Thymus (tissue), 11 donors: ENCODE results near the gene RERE. TPM values are rescaled to one million over a fixed set of nuclear protein-coding genes. Genes with fewer than 3 reads are reported as not detected.

Source experiments
- DNase-seq, 9 donors: peaks; one replicate each; pipeline ENCODE4 v3.0.0-alpha.2; 2013; ENCODE audit warnings: low spot score in 9 of 9, low read depth in 6 of 9, missing footprints in 1 of 9
- H3K27ac ChIP-seq, 2 donors: one replicate each; pipeline ENCODE4 v1.5.1; 2013; ENCODE audit warnings: control low read depth in 1 of 2, low read depth in 1 of 2, low read length in 1 of 2, mild to moderate bottlenecking in 1 of 2, moderate library complexity in 1 of 2
- H3K27me3 ChIP-seq, 2 donors: one replicate each; pipeline ENCODE4 v1.5.1; 2013; ENCODE audit warnings: low read length in 1 of 2; ENCODE audit not compliant: control insufficient read depth in 2 of 2, insufficient read depth in 1 of 2
- H3K36me3 ChIP-seq, 2 donors: one replicate each; pipeline ENCODE4 v1.5.1; 2013; ENCODE audit warnings: low read length in 1 of 2, mild to moderate bottlenecking in 1 of 2, moderate library complexity in 1 of 2; ENCODE audit not compliant: control insufficient read depth in 2 of 2, insufficient read depth in 2 of 2
- H3K4me1 ChIP-seq, 2 donors: one replicate each; pipeline ENCODE4 v1.5.1; 2013; ENCODE audit warnings: low read length in 2 of 2; ENCODE audit not compliant: control insufficient read depth in 2 of 2, insufficient read depth in 2 of 2
- H3K4me3 ChIP-seq, 2 donors: one replicate each; pipeline ENCODE4 v1.5.1; 2013; ENCODE audit warnings: low read length in 2 of 2, control low read depth in 1 of 2, mild to moderate bottlenecking in 1 of 2
- H3K9me3 ChIP-seq, 2 donors: one replicate each; pipeline ENCODE4 v1.5.1; 2013; ENCODE audit warnings: low read length in 1 of 2, mild to moderate bottlenecking in 1 of 2; ENCODE audit not compliant: control insufficient read depth in 2 of 2, insufficient read depth in 1 of 2
- WGBS: extraction: QIAGEN DNeasy Blood & Tissue Kit; methylation state at CpG from one replicate; pipeline ENCODE4 v1.1.7; 2013; 5-methylcytosine and 5-hydroxymethylcytosine counted together
- polyA plus RNA-seq: library from polyadenylated mRNA; stranded (reverse); fragments of 200-250 nt; gene quantifications from one replicate; pipeline ENCODE4 v1.2.3, GENCODE V29; 2013
- total RNA-seq: library from RNA; stranded (reverse); fragments of 120-200 nt; gene quantifications from one replicate; pipeline ENCODE4 v1.2.4, GENCODE V29; 2013
- donor health status: healthy.

Gene RERE
- total and polyA plus RNA-seq, 2 donors: 22.9 to 37.7 TPM

GRCh38 chr1:8404460-8405370, 412.7 kb downstream of the RERE start:
- Histone ChIP-seq H3K27me3 (no peaks in the 10 kb centered on the region), H3K27ac (peak overlapping the region in 1 of 2 donors; percentile 18), H3K9me3 (no peaks in the 10 kb centered on the region), H3K4me1 (peaks cover 5 to 23% of the 10 kb centered on the region in 2 donors), H3K36me3 (peaks cover 7 to 21% of the 10 kb centered on the region in 2 donors), H3K4me3 (no peak overlapping the region)
- no peak for DNase-seq
- 95% methylated on average over 10 of the region's 10 CpGs for WGBS

DNA sequence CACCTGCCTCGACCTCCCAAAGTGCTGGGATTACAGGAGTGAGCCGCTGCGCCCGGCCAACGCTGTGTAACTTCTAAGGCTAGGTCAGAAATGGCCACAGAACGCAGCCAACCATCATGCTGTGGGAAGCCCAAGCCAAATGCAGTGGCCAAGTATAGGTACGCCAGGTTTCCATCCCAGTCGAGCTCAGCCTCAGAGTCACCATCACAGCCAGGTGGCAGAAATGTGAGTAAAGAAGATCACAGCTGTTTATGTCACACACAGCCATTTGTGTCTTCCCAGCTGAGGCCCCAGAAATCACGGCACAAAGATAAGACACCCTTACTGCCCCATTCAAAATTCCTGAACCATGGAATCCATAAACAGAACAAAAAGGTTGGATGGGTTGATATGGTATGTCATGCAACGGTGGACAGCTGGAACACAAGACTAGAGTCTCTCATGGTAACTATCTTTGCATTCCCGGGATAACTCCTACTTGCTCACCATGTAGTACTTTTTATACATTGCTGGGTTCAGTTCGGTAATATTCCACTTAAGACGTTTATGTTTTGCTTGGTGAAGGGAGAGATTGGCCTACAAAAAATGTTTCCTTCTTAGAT, 415.2 kb downstream of the RERE start:
- Histone ChIP-seq H3K27me3 (no peaks in the 10 kb centered on the region), H3K27ac (no peak overlapping the region), H3K36me3 (peaks cover 7 to 14% of the 10 kb centered on the region in 2 donors), H3K4me3 (no peak overlapping the region), H3K4me1 (peaks cover 7 to 9% of the 10 kb centered on the region in 2 donors), H3K9me3 (no peaks in the 10 kb centered on the region)
- WGBS: 96% methylated on average over 13 of the region's 13 CpGs
- no peak for DNase-seq

- peaks cover 5 to 7% of the 10 kb centered on the region in 2 donors for H3K36me3 ChIP-seq
- peaks cover 21 to 33% of the 10 kb centered on the region in 2 donors for H3K4me1 ChIP-seq
- DNase-seq: no peak
- H3K27ac ChIP-seq: no peak overlapping the region
- no peaks in the 10 kb centered on the region for H3K9me3 ChIP-seq
- 96% methylated on average over 5 of the region's 5 CpGs for WGBS
- H3K4me3 ChIP-seq: no peak overlapping the region
- no peaks in the 10 kb centered on the region for H3K27me3 ChIP-seq
These were observed 418.8 kb downstream of the RERE start for GRCh38 chr1:8398677-8399076.

- DNase-seq: no peak
- H3K27me3 ChIP-seq: no peaks in the 10 kb centered on the region
- no peak overlapping the region for H3K4me3 ChIP-seq
- H3K9me3 ChIP-seq: no peaks in the 10 kb centered on the region
- WGBS: over 99% methylated on average over 2 of the region's 2 CpGs
- H3K36me3 ChIP-seq: peaks cover 5 to 7% of the 10 kb centered on the region in 2 donors
- H3K27ac ChIP-seq: no peak overlapping the region
- H3K4me1 ChIP-seq: peaks cover 21 to 33% of the 10 kb centered on the region in 2 donors
These were observed 419.4 kb downstream of the RERE start for GRCh38 chr1:8398086-8398485.

DNA sequence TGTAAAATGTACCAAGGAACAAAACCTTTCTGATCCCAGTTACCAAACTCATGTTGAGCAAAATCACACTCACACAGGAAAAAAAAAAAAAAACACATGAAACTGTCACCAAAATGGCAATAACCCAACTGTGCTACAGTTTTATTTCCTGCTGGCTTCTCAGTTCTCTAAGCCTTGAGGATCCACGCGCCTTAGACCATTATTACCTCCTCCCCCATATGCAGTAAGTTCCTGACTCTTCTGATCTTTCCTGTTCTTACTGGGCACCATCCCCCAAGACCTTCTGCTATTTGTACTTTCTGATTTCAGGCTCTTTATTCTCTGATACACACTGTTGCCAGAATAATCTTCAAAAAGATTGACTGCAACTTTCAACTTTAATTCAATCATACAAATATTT, 419.9 kb downstream of the RERE start:
- peaks cover 5 to 7% of the 10 kb centered on the region in 2 donors for H3K36me3 ChIP-seq
- H3K4me3 ChIP-seq: no peak overlapping the region
- WGBS: 42% methylated on average over 2 of the region's 2 CpGs
- no peaks in the 10 kb centered on the region for H3K27me3 ChIP-seq
- no peaks in the 10 kb centered on the region for H3K9me3 ChIP-seq
- DNase-seq: no peak
- H3K27ac ChIP-seq: peak overlapping the region; percentile 49 to 62
- H3K4me1 ChIP-seq: peaks cover 21 to 33% of the 10 kb centered on the region in 2 donors

- Histone ChIP-seq H3K4me1 (peaks cover 21 to 33% of the 10 kb centered on the region in 2 donors), H3K4me3 (no peak overlapping the region), H3K27ac (peak overlapping the region; percentile 25 to 62), H3K27me3 (no peaks in the 10 kb centered on the region), H3K36me3 (peaks cover 1 to 3% of the 10 kb centered on the region in 2 donors), H3K9me3 (no peaks in the 10 kb centered on the region)
- DNase-seq: no peak
- 78% methylated on average over 4 of the region's 4 CpGs for WGBS
These were observed 420.5 kb downstream of the RERE start for GRCh38 chr1:8396786-8397406.

DNA sequence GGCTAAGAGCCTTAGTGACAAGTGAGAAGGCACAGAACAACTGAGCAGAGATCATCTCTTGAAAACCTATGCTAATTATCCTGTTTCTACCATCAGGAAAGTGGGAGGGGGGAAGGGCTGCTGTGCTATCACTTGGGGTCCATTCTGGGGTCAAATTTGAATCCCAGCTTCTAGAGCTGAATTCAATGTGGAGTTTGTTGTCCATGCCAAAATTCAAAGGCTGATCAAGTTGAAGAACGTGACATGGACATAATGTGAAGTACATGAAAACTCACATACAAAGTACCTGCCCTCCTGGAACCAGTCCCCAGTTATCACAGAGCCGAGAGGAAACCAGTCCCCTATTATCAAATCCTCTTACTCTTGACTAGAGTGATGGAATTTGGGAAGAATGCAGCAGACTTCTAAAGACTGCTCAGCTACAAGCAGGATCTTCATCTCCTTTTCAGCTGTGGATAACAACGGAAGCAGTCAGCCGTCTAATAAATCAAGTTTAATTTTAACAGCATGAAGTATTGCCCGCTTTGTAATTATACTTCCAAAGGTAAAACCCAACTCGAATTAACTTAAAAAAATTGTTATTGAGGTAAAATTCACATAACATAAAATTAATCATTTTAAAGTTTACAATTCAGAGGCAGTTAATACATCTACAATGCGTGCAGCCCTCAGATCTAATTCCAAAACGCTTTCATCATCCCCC, 421.2 kb downstream of the RERE start:
- Histone ChIP-seq H3K27me3 (no peaks in the 10 kb centered on the region), H3K9me3 (no peaks in the 10 kb centered on the region), H3K4me1 (peaks cover 21 to 33% of the 10 kb centered on the region in 2 donors), H3K27ac (peak overlapping the region; percentile 31 to 62), H3K36me3 (peaks cover 0 to 3% of the 10 kb centered on the region in 2 donors), H3K4me3 (no peak overlapping the region)
- WGBS: 76% methylated on average over 8 of the region's 8 CpGs
- no peak for DNase-seq

DNA sequence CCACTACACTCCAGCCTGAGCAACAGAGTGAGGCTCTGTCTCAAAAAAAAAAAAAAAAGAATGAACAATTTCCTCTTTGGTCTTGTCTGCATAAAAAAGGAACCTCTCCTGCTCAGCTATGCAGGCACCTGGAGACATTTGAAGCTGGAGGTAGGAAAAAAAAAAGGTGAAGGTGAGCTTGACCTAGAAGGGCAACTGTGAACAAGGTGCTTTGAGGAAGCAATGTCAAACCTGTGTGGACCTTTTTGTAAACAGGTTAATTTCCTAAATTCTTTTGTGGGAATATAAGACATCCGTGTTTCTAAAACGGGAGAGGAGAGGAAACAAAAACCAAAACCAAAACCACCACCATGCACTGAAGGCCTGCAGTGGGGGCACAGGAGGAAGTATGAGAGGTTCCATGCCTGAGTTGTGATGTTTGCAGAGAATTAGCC, 422.0 kb downstream of the RERE start:
- peaks cover 0 to 5% of the 10 kb centered on the region in 2 donors for H3K36me3 ChIP-seq
- H3K4me3 ChIP-seq: no peak overlapping the region
- 3% methylated on average over 2 of the region's 2 CpGs for WGBS
- H3K9me3 ChIP-seq: no peaks in the 10 kb centered on the region
- H3K27ac ChIP-seq: peak overlapping the region; percentile 71 to 78
- peak in 5 of 9 donors; percentile 31 to 74 (median 44) for DNase-seq
- no peaks in the 10 kb centered on the region for H3K27me3 ChIP-seq
- peaks cover 21 to 33% of the 10 kb centered on the region in 2 donors for H3K4me1 ChIP-seq
